Prostate gland (tissue), 2 donors: ENCODE data around the gene LTA4H. TPM values are rescaled to one million over a fixed set of nuclear protein-coding genes. Genes with fewer than 3 reads are reported as not detected.

Experiments used
- DNase-seq: peaks from one replicate; pipeline ENCODE4 v3.0.0-alpha.2; 2019; ENCODE audit warnings: low spot score
- H3K27ac ChIP-seq, 2 donors: fragments of 200-600 bp; sonication (generic); 2 replicates each; pipeline ENCODE4 v1.5.1; 2017 to 2019
- H3K27me3 ChIP-seq: fragments of 200-600 bp; sonication (generic); replicated peaks from 2 replicates; pipeline ENCODE4 v1.5.1; 2019; ENCODE audit not compliant: insufficient read depth
- H3K36me3 ChIP-seq, 2 donors: fragments of 200-600 bp; sonication (generic); 1 replicate in 1 of 2; 2 replicates in 1 of 2; pipeline versions ENCODE4 v1.5.1 to v1.8.1; 2017 to 2019
- H3K4me1 ChIP-seq: fragments of 200-600 bp; sonication (generic); replicated peaks from 2 replicates; pipeline ENCODE4 v1.5.1; 2019
- H3K4me3 ChIP-seq, 2 donors: fragments of 200-600 bp; sonication (generic); 2 replicates each; pipeline ENCODE4 v1.5.1; 2017 to 2019
- H3K9me3 ChIP-seq: fragments of 200-600 bp; sonication (generic); 2 replicates; pipeline ENCODE4 v1.5.1; 2017
- POLR2A ChIP-seq: fragments of 450-650 bp; IDR thresholded peaks from one replicate; pipeline ENCODE4 v1.6.1; 2016; ENCODE audit warnings: antibody characterized with exemption, mild to moderate bottlenecking
- POLR2AphosphoS5 ChIP-seq: sonication (generic); formaldehyde crosslinking; IDR thresholded peaks from one replicate; pipeline ENCODE4 v1.6.1; 2017; ENCODE audit warnings: antibody characterized with exemption
- WGBS: methylation state at CpG from one replicate; pipeline ENCODE4 v1.1.5; 2018; 5-methylcytosine and 5-hydroxymethylcytosine counted together
- intact Hi-C: fragments of 100-400 bp; cut with DNase I; formaldehyde crosslinking; loops from one replicate; pipeline ENCODE4 v1.14.2; 2022
- total RNA-seq, 2 donors: library from RNA; depleted of rRNA; stranded (reverse); fragments of >200 nt; gene quantifications; one replicate each; pipeline ENCODE4 v1.1.0, GENCODE V29; 2016
- TF ChIP-seq, protein P1 (sequence below), 4 experiments: fragments of 200-600 bp in 2 of 4; fragments of 450-650 bp in 2 of 4; sonication (generic) in 2 of 4; IDR thresholded peaks; 1 replicate in 3 of 4; 2 replicates in 1 of 4; pipeline ENCODE4 v1.5.1; 2016 to 2019; ENCODE audit warnings: antibody characterized with exemption in 4 of 4, mild to moderate bottlenecking in 2 of 4, moderate library complexity in 2 of 4

Gene LTA4H
- total RNA-seq, 2 donors from 2014 or later, result 50.3 to 67.7 TPM

DNA sequence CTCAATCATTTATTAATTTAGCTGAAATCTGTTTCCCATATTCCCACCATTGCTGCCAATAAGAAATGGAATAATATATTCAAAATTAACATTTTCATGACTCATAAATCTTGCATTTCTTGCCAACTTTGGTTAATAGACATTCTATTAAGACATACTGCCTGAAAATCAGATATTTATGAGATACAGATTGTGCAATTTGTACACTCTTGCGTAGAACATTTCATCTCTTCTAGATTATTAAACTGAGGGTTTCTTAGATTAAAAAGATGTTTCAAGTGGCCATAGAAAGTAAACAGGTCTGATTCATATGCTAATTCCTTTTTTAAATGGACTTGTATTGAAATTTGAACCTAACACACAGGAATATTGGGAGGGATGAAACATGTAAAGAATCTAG is 9.1 kb downstream of the LTA4H start:
- no peak for DNase-seq
- TF ChIP-seq POLR2A (no peak), POLR2AphosphoS5 (no peak)
- TF ChIP-seq, protein P1, sequence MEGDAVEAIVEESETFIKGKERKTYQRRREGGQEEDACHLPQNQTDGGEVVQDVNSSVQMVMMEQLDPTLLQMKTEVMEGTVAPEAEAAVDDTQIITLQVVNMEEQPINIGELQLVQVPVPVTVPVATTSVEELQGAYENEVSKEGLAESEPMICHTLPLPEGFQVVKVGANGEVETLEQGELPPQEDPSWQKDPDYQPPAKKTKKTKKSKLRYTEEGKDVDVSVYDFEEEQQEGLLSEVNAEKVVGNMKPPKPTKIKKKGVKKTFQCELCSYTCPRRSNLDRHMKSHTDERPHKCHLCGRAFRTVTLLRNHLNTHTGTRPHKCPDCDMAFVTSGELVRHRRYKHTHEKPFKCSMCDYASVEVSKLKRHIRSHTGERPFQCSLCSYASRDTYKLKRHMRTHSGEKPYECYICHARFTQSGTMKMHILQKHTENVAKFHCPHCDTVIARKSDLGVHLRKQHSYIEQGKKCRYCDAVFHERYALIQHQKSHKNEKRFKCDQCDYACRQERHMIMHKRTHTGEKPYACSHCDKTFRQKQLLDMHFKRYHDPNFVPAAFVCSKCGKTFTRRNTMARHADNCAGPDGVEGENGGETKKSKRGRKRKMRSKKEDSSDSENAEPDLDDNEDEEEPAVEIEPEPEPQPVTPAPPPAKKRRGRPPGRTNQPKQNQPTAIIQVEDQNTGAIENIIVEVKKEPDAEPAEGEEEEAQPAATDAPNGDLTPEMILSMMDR (IDR thresholded peaks at IDR 0.05), result no peak
- no peaks in the 10 kb centered on the region for H3K27me3 ChIP-seq
- H3K4me1 ChIP-seq, result no peaks in the 10 kb centered on the region
- H3K4me3 ChIP-seq, result no peak overlapping the region
- 76% methylated on average over 1 of the region's 1 CpG for WGBS
- H3K9me3 ChIP-seq, result no peaks in the 10 kb centered on the region
- intact Hi-C loops, result no loop called here
- H3K36me3 ChIP-seq, result peaks cover 0 to 2% of the 10 kb centered on the region in 2 donors
- H3K27ac ChIP-seq, result no peak overlapping the region

DNA sequence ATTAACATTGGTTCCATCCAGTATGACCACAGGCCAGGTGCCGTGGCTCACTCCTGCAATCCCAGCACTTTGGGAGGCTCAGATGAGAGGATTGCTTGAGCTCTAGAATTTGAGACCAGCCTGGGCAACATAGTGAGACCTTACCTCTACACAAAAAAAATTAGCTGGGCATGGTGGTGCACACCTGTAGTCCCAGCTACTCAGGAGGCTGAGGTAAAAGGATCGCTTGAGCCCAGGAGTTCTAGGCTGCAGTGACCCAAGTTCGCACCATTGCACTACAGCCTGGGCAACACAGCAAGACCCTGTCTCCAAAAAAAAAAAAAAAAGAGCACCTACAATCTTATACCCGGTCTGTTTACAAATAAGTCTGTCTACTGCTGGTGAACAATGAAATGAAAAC is 9.9 kb downstream of the LTA4H start:
- intact Hi-C loops, result no loop called here
- TF ChIP-seq, protein P1 (IDR thresholded peaks at IDR 0.05), result no peak
- no peak for TF ChIP-seq POLR2A
- no peak for TF ChIP-seq POLR2AphosphoS5
- Histone ChIP-seq H3K36me3 (peaks cover 0 to 2% of the 10 kb centered on the region in 2 donors), H3K27me3 (no peaks in the 10 kb centered on the region), H3K9me3 (no peaks in the 10 kb centered on the region), H3K4me3 (no peak overlapping the region), H3K27ac (no peak overlapping the region), H3K4me1 (no peaks in the 10 kb centered on the region)
- DNase-seq, result no peak
- 100% methylated on average over 4 of the region's 4 CpGs for WGBS

DNA sequence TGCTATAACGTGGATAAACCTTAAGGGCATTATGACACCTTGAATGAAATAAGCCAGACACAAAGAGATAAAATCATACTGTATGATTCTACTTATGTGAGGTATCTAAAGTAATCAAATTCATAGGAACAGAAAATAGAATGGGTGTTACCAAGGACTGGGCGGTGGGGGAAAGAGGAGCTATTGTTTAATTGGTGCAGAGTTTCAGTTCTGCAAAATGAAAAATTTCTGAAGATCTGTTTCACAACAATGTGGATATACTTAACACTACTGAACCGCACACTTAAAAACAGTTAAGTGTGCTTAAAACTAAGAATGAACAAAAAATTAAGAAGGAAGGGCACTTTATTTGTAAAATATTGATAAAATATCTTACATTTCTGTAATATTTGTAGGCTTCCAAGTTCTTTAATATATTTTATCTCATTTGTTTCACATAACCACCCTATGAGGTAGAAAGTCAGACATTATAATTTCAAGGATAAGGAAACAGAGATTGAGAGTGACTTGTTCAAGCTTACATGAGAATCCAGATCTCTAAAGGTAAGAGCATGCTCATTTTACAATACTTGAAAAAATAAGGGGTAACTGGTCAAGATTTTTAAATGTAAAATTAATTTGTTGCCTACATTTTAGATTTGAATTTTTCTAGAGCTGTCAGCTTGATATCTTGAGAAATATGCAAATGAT is 14.9 kb downstream of the LTA4H start:
- intact Hi-C loops, result no loop called here
- Histone ChIP-seq H3K9me3 (no peaks in the 10 kb centered on the region), H3K4me3 (no peak overlapping the region), H3K27me3 (no peaks in the 10 kb centered on the region), H3K27ac (no peak overlapping the region), H3K36me3 (peaks cover 0 to 2% of the 10 kb centered on the region in 2 donors), H3K4me1 (no peaks in the 10 kb centered on the region)
- TF ChIP-seq, protein P1 (IDR thresholded peaks at IDR 0.05), result no peak
- TF ChIP-seq POLR2A (no peak), POLR2AphosphoS5 (no peak)
- WGBS, result 84% methylated on average over 3 of the region's 3 CpGs
- DNase-seq, result no peak

DNA sequence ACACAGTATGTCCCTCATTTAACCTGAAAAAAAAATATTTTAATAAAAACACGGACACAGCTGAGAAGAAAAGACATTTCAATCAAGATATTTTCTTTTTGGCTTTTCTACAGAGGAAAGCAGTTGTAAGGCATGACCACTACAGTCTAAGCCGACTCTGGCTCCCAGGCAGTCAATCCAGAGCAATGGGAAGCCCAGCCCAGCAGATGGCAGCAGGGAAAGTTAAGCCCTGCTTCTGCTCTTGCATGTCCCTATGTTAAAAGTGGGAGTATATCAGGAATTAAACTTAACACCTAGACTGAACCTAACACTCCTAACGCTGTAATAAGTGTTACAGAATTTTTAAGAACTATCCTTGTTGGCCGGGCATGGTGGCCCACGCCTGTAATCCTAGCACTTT is 19.7 kb downstream of the LTA4H start:
- TF ChIP-seq, protein P1 (IDR thresholded peaks at IDR 0.05), result no peak
- TF ChIP-seq POLR2A, result no peak
- no peak for TF ChIP-seq POLR2AphosphoS5
- no peak for DNase-seq
- H3K27me3 ChIP-seq, result no peaks in the 10 kb centered on the region
- WGBS, result 75% methylated on average over 5 of the region's 5 CpGs
- no peaks in the 10 kb centered on the region for H3K9me3 ChIP-seq
- H3K36me3 ChIP-seq, result no peaks in the 10 kb centered on the region
- no peak overlapping the region for H3K27ac ChIP-seq
- intact Hi-C loops, result no loop called here
- no peaks in the 10 kb centered on the region for H3K4me1 ChIP-seq
- no peak overlapping the region for H3K4me3 ChIP-seq

DNA sequence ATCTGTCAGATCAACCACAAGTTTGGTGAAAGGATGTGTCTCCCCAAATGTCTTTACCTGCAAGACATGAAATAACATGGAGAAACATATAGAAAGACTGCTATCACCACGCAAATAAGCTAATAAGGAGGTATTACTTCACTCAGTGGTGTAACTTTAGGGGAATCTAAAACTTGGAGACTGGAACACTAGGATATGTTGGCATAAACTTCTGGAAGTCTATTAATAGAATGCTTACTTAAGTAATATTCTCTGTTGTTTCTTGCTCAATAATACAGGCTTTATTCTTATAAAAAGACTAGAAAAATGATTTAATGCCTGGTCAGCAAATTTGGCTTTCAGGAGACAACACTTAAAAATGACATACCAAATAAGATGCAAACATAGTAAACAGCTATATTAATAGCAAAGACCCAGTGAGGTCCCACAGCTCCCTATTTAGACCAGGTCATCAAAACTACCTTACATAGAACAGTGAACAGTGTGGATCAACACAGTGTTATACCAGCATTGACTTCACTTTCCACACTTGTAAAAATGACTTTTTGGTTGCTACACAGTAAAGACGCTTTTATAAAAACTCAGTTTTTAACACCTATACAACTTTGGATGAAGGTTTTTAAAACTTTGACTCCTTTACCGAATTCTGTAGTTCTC is 20.3 kb downstream of the LTA4H start:
- Histone ChIP-seq H3K4me1 (no peaks in the 10 kb centered on the region), H3K36me3 (no peaks in the 10 kb centered on the region), H3K27me3 (no peaks in the 10 kb centered on the region), H3K27ac (no peak overlapping the region), H3K4me3 (no peak overlapping the region), H3K9me3 (no peaks in the 10 kb centered on the region)
- DNase-seq, result no peak
- intact Hi-C loops, result no loop called here
- no peak for TF ChIP-seq POLR2A
- no peak for TF ChIP-seq POLR2AphosphoS5
- TF ChIP-seq, protein P1 (IDR thresholded peaks at IDR 0.05), result no peak
- 90% methylated on average over 3 of the region's 3 CpGs for WGBS
